Measurements from ENCODE around the gene TRMO.

TRMO gene

DNA sequence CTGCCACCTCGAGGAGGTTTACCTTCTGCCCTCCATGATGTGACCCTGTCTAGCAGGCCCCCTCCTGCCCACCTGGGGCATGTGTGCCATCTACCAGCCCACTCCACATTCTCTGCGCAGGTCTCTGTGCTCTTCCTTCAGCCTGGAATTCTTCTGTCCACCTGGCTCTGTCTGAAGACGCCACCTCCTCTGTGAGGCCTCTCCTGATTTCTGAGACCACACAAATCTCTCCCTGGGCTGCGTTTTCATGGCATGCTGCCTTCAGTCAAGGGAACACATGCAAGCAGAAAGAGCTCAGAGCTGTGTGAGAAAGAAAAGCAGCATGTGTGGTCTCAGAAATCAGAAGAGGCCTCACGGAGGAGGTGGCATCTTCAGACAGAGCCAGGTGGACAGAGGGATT is 47.2 kb downstream of the TRMO start:
- H3K4me3 ChIP-seq (ENCODE audit: low read depth, low read length), result no peak overlapping the region
- no peaks in the 10 kb centered on the region for H3K36me3 ChIP-seq (ENCODE audit: control insufficient read depth, insufficient read depth, low read length)
- no peak overlapping the region for H3K27ac ChIP-seq
- no peaks in the 10 kb centered on the region for H3K9me3 ChIP-seq (ENCODE audit: control insufficient read depth, low read length)
- H2AFZ ChIP-seq, result no peak overlapping the region
- H3K79me2 ChIP-seq, result no peaks in the 10 kb centered on the region
- TF ChIP-seq, protein P1, sequence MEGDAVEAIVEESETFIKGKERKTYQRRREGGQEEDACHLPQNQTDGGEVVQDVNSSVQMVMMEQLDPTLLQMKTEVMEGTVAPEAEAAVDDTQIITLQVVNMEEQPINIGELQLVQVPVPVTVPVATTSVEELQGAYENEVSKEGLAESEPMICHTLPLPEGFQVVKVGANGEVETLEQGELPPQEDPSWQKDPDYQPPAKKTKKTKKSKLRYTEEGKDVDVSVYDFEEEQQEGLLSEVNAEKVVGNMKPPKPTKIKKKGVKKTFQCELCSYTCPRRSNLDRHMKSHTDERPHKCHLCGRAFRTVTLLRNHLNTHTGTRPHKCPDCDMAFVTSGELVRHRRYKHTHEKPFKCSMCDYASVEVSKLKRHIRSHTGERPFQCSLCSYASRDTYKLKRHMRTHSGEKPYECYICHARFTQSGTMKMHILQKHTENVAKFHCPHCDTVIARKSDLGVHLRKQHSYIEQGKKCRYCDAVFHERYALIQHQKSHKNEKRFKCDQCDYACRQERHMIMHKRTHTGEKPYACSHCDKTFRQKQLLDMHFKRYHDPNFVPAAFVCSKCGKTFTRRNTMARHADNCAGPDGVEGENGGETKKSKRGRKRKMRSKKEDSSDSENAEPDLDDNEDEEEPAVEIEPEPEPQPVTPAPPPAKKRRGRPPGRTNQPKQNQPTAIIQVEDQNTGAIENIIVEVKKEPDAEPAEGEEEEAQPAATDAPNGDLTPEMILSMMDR (IDR thresholded peaks at IDR 0.05), result no peak
- H3K9ac ChIP-seq, result no peak overlapping the region
- no peak overlapping the region for H3K4me2 ChIP-seq (ENCODE audit: low read length)
- no peaks in the 10 kb centered on the region for H3K4me1 ChIP-seq
- no peaks in the 10 kb centered on the region for H3K27me3 ChIP-seq (ENCODE audit: control insufficient read depth, insufficient read depth, low read length)

DNA sequence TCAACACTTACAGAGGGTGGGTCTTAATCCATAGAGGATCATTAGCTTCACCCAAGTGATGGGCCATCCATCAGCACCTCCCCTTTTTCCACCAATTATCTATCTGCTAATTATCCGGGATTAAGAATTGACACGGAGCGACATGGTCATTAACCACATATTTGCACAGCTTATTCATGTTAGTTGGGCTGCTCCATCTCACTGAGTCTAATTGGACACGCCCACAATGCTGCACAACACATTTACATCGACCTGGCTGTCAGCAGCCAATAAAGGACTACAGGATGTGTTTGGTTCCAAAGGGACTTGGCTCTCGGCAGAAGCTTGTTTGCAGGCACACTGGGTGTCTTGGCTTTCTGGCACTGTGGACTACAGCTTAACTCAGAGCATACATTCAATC is 47.7 kb downstream of the TRMO start:
- Histone ChIP-seq H3K4me3 (ENCODE audit: low read depth, low read length) (no peak overlapping the region), H3K9me3 (ENCODE audit: control insufficient read depth, low read length) (no peaks in the 10 kb centered on the region), H3K27me3 (ENCODE audit: control insufficient read depth, insufficient read depth, low read length) (no peaks in the 10 kb centered on the region), H3K4me2 (ENCODE audit: low read length) (no peak overlapping the region), H3K27ac (no peak overlapping the region), H3K9ac (no peak overlapping the region), H3K36me3 (ENCODE audit: control insufficient read depth, insufficient read depth, low read length) (no peaks in the 10 kb centered on the region), H2AFZ (no peak overlapping the region), H3K79me2 (no peaks in the 10 kb centered on the region), H3K4me1 (no peaks in the 10 kb centered on the region)
- TF ChIP-seq, protein P1 (IDR thresholded peaks at IDR 0.05), result no peak

DNA sequence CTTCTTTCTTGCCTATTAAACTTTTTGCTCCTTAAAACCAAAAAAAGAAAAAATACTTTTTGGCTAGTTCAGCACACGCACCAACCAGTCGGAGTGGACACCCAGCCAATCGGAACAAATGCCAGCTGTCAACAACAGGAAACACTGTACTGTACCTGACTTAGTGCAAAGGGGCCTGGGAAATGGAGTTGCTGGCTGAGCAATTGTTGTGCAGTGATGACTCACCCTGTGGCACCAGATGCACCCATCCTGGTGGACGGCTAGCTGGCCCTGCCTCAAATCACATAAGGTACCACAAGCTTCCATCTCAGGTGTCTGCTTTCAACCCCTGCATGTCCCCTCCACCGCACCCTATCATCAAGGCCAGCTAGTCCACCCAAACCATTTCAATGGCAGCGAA is 48.4 kb downstream of the TRMO start:
- Histone ChIP-seq H3K36me3 (ENCODE audit: control insufficient read depth, insufficient read depth, low read length) (no peaks in the 10 kb centered on the region), H3K27ac (no peak overlapping the region), H3K4me1 (no peaks in the 10 kb centered on the region), H2AFZ (no peak overlapping the region), H3K9ac (no peak overlapping the region), H3K79me2 (no peaks in the 10 kb centered on the region), H3K4me2 (ENCODE audit: low read length) (no peak overlapping the region), H3K27me3 (ENCODE audit: control insufficient read depth, insufficient read depth, low read length) (no peaks in the 10 kb centered on the region), H3K4me3 (ENCODE audit: low read depth, low read length) (no peak overlapping the region), H3K9me3 (ENCODE audit: control insufficient read depth, low read length) (no peaks in the 10 kb centered on the region)
- TF ChIP-seq, protein P1 (IDR thresholded peaks at IDR 0.05), result no peak

DNA sequence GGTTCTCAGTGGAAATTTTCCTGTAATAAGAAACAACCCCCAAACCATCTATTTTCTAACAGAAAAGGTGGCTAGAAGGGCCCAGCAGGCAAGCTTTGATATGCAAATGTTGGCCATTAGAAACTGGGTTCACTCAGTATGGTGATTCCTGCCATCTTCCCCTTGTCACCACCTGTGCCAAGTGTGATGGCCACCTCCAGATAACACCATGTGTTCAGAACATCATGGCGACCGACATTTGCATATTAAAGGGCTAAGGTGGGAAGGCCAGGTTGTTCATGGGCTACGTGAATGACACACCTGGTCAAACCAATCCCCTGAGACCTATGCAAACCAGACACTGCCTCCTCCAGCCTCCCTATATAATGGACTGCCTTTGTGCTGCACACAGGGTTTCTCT is 48.9 kb downstream of the TRMO start:
- Histone ChIP-seq H3K9ac (no peak overlapping the region), H3K4me1 (no peaks in the 10 kb centered on the region), H3K4me2 (ENCODE audit: low read length) (no peak overlapping the region), H3K9me3 (ENCODE audit: control insufficient read depth, low read length) (no peaks in the 10 kb centered on the region), H3K36me3 (ENCODE audit: control insufficient read depth, insufficient read depth, low read length) (no peaks in the 10 kb centered on the region), H2AFZ (no peak overlapping the region), H3K27me3 (ENCODE audit: control insufficient read depth, insufficient read depth, low read length) (no peaks in the 10 kb centered on the region), H3K4me3 (ENCODE audit: low read depth, low read length) (no peak overlapping the region), H3K27ac (no peak overlapping the region), H3K79me2 (no peaks in the 10 kb centered on the region)
- TF ChIP-seq, protein P1 (IDR thresholded peaks at IDR 0.05), result no peak

DNA sequence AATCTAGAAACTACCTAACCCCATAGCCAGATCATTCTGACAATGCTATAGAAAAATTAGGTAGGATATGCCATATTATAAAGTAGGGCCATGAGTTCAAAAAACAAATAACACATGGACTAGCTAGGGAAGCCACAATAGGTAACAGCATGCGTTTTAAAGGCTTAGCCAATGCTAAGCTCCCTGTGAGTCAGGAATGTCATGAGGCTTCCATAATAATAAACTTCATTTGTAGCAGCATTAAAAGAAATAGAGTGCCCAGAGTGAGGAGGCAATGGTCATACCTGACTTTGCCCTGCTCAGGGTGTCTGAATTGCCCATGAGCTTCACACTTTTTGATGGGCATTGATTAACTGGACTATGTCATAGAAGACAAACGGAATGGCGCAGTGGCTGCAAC is 53.4 kb downstream of the TRMO start:
- TF ChIP-seq, protein P1 (IDR thresholded peaks at IDR 0.05), result no peak
- Histone ChIP-seq H3K4me1 (no peaks in the 10 kb centered on the region), H2AFZ (no peak overlapping the region), H3K4me3 (ENCODE audit: low read depth, low read length) (no peak overlapping the region), H3K9ac (no peak overlapping the region), H3K4me2 (ENCODE audit: low read length) (no peak overlapping the region), H3K27me3 (ENCODE audit: control insufficient read depth, insufficient read depth, low read length) (no peaks in the 10 kb centered on the region), H3K79me2 (no peaks in the 10 kb centered on the region), H3K9me3 (ENCODE audit: control insufficient read depth, low read length) (peaks cover 2% of the 10 kb centered on the region), H3K27ac (no peak overlapping the region), H3K36me3 (ENCODE audit: control insufficient read depth, insufficient read depth, low read length) (no peaks in the 10 kb centered on the region)

Measured in parathyroid adenoma (tissue), 2 donors.